GM18511 (cell line): Measurements from ENCODE around the gene CDYL2.
A peak's percentile ranks its signal among the peaks of the same experiment; 100 is the strongest.

Source experiments
- ATAC-seq: cut with Tn5 transposase; IDR thresholded peaks from one replicate; pipeline ENCODE4 v1.9.1; 2021; ENCODE audit warnings: mild to moderate bottlenecking, moderate library complexity; ENCODE audit not compliant: unreplicated experiment

The CDYL2 gene

DNA sequence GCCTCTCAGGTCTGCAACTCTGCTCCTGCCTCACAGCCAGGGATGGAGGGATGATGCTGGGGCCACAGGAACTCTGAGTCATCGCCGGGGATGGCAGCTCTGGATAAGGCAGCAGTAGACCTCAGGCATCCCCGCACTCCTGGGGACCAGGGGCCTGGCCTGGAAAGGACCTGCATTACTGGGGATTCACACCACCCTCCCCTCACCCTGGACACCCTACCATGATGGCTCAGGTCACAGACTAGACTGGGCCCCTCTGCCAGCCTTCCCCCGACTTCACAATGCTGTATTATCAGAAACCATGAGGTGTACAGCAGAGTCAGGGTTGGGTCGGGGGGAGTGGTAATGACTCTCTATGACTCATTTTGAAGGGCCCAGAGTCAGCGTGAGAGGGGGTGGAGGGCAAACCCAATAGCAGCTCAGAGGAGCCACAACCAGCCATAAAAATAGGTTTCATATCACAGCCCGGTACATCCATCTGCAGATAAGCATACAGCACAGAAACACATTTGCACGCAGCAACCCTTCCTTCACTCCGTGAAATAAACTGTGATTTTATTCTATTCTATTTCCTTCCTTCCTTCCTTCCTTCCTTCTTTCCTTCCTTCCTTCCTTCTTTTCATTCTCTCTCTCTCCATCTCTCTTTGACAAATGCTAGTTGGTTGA lies 234.8 kb downstream of the CDYL2 start:
- peak; percentile 98 for ATAC-seq

DNA sequence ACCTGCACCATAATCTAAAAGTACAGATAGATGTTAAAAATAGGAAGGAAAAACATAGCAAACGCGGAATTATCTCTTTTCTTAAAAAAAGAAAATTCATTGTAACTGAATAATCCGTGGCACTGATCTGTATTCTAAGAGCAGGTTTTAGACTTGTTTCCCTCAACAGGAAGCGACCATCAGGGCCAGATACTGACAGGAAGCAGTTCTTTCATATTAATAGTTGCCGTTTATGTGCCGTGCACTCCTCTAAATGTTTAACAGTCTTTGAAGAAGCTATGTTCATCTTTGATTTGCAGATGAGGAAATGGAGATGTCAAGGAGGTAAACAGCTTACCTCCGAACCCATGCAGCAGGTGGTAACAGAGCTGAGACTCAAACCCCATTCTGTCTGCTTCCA lies 240.0 kb downstream of the CDYL2 start:
- ATAC-seq: no peak

DNA sequence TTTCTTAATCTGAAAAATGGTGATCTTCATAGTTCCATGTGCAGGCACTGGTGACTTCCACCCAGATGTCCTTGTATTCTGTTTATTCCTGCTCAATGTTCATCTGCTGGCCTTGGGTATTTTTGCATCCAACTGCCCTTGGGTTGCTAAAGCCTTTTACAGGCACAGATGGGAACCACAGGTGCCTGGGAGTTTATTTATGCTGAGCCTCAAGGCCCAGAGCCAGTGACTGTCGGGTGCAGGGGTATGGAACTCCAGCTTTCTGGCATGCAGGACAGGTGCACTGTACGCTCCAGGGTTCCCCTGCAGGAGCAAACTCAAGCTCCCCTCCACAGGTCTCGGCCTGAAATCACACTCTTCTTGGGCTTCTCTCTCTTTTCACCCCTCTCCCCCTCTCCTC lies 241.3 kb downstream of the CDYL2 start:
- ATAC-seq: no peak

DNA sequence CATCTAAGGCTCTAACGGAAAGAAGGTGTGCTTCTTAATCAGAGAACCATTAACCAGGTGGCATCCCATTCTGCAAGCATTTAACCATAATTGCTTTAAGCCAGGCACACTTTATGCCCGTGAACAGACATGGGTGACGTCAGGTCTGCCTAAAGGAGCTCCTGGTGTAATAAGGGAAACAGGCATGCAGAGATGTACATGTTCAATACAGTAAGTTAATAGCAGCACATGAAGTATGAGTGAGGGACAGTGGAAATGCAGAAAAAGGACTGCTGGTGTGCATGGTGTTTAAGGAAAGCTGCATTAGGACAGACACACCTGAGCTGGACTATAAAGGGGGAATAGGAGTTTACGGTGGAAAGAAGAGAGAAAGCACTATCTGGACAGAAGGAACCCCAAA lies 245.0 kb downstream of the CDYL2 start:
- no peak for ATAC-seq

DNA sequence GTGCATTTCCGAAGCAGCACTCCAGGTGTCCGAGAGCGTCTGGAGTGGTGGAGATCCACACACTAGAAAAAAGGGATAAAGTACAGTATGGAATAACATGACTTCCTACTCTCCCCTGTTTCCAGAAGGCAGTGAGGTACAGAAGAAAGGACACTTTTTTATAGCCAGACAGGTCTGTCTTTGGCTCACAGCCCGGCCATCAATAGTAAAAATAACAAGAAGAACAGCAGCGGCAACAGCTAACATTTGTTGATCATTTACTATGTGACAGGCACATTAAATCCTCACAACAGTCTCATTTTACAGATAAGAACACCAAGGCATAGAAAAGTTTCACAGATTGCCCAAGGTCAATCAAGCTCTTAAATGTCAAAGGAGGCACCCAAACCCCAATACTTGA lies 247.4 kb downstream of the CDYL2 start:
- no peak for ATAC-seq

DNA sequence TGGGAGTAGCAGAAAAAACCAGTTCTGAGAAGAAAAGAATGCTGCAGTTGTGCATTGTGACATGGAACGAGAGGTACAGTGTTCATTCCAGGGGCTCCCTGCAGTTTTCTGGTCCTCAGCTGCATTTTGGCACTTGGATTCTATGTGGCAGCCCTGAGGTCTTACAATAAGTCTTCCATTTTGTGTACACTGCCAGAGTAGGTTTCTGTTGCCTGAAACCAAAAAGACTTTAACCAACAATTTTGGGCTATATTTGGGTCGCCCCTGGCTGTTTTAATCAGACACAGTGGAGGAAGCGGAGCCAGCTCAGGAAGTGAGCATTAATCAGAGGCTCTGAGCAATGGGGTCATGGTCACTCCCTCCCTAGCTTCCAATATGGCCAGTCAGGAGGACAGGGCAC lies 247.9 kb downstream of the CDYL2 start:
- no peak for ATAC-seq

DNA sequence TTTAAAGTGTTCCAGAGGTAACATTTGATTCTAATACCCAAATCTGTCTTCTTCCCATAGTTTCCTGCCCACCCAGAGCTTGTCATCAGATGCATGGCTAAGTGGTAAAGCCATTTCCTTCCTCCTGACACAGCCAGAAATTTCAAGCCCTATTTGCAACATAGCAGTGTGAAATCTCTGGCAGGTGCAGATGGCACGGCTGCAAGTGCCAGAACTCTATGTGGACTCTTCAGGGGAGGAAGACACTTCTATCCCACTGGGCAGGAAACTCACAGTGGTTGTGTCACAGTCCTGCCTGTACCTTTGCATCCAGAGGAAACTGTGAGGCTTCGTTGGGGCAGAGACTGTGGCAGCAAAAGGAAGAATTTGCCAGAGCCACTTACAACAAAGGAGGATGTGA lies 250.4 kb downstream of the CDYL2 start:
- ATAC-seq: no peak

DNA sequence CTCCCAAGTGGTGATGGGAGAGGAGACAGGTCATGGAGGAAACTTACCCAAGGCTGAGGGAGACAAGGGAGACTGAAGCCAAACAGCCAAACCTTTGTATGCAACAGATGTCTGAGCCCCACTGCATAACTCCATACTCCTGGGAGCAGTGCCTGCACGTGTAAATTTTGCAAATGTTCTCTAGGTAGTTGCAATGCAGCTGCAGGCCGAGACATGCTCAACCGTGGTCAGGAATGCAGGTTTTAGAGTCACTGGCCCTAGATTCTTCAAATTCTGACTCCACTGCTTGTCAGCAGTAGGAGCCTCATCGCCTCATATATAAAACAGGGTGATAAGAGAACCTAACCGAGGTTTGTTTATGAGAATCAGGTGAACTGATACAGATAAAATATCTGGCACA lies 252.1 kb downstream of the CDYL2 start:
- no peak for ATAC-seq
